HepG2 (cell line): ENCODE data around the gene CISTR. TPM values are rescaled to one million over a fixed set of nuclear protein-coding genes. Genes with fewer than 3 reads are reported as not detected.

Experiments
- ATAC-seq: fragments of 200-7000 bp; cut with Tn5 transposase; 3 replicates; pipeline ENCODE4 v1.9.1; 2020; ENCODE audit warnings: mild to moderate bottlenecking, moderate library complexity
- BruUV-seq: library from RNA; stranded (reverse); fragments of 400-500 nt; replicated peaks from 2 replicates; lab custom pipeline; 2021; lab: Mats Ljungman, UMichigan
- CTCF ChIA-PET: fragments of 300-600 bp; formaldehyde crosslinking; extraction: SDS; loops from one replicate; lab custom pipeline; 2021; ENCODE audit warnings: low total read pairs, inconsistent platforms, low intra/inter-chr PET ratio; lab: Yijun Ruan, JAX
- POLR2A ChIA-PET: fragments of 350-600 bp; sonication (Branson Sonifier 250); formaldehyde crosslinking; loops from one replicate; lab custom pipeline; 2020; ENCODE audit warnings: antibody characterized with exemption, inconsistent platforms; lab: Yijun Ruan, JAX
- DNase-seq: peaks from one replicate; pipeline ENCODE4 v3.0.0-alpha.2; 2015; ENCODE audit warnings: low spot score
- FAIRE-seq: peaks from 3 replicates; lab custom pipeline; 2011; peaks lifted over from hg19 to GRCh38; lab: Jason Lieb, UNC
- H2AFZ ChIP-seq: one replicate; pipeline ENCODE4 v1.6.1; 2011; ENCODE audit warnings: low read length, inconsistent platforms
- H3K27ac ChIP-seq: fragments of 300-600 bp; 3 replicates; pipeline ENCODE4 v1.8.0; 2011; ENCODE audit warnings: mixed run types, mild to moderate bottlenecking, mixed read lengths, low read length, inconsistent platforms; ENCODE audit not compliant: insufficient read depth; ENCODE audit errors: extremely low read length
- H3K27me3 ChIP-seq, 2 experiments: fragments of 200-600 bp in 1 of 2; 2 replicates in 1 of 2; 3 replicates in 1 of 2; pipeline versions ENCODE4 v1.6.0 to v1.8.0; 2011; ENCODE audit warnings: low read length in 2 of 2, mild to moderate bottlenecking in 2 of 2, moderate library complexity in 2 of 2, inconsistent platforms in 1 of 2; ENCODE audit not compliant: insufficient read depth in 2 of 2, control insufficient read depth in 1 of 2
- H3K36me3 ChIP-seq, 2 experiments: fragments of 200-600 bp in 1 of 2; replicated peaks in 1 of 2; 2 replicates in 1 of 2; 3 replicates in 1 of 2; pipeline versions ENCODE4 v1.5.1 to v1.8.0; 2011; ENCODE audit warnings: low read length in 2 of 2, inconsistent platforms in 1 of 2; ENCODE audit not compliant: insufficient read depth in 2 of 2, control insufficient read depth in 1 of 2
- H3K4me1 ChIP-seq: 2 replicates; pipeline ENCODE4 v1.5.1; 2012; ENCODE audit warnings: low read length, inconsistent platforms; ENCODE audit not compliant: insufficient read depth
- H3K4me2 ChIP-seq: 2 replicates; pipeline ENCODE4 v1.6.0; 2011; ENCODE audit warnings: low read depth, low read length, inconsistent platforms
- H3K4me3 ChIP-seq, 3 experiments: fragments of 200-600 bp in 1 of 3; sonication (generic), shearing (Covaris generic) in 1 of 3; replicated peaks in 1 of 3; 2 replicates each; pipeline ENCODE4 v1.5.1; 2011 to 2016; ENCODE audit warnings: low read length in 3 of 3, inconsistent platforms in 2 of 3, low read depth in 2 of 3, mild to moderate bottlenecking in 2 of 3, control low read depth in 1 of 3, mixed read lengths in 1 of 3; ENCODE audit not compliant: insufficient read depth in 1 of 3
- H3K79me2 ChIP-seq: one replicate; pipeline ENCODE4 v1.6.1; 2011; ENCODE audit warnings: low read length, inconsistent platforms; ENCODE audit not compliant: insufficient read depth
- H3K9ac ChIP-seq: 2 replicates; pipeline ENCODE4 v1.6.0; 2011; ENCODE audit warnings: mild to moderate bottlenecking, low read depth, low read length, inconsistent platforms; ENCODE audit not compliant: insufficient read depth
- H3K9me3 ChIP-seq: 2 replicates; pipeline ENCODE4 v1.5.1; 2012; ENCODE audit warnings: mild to moderate bottlenecking, low read length
- H4K20me1 ChIP-seq: 2 replicates; pipeline ENCODE4 v1.6.0; 2011; ENCODE audit warnings: inconsistent platforms, mild to moderate bottlenecking, low read length, moderate library complexity; ENCODE audit not compliant: insufficient read depth
- GABPB1 ChIP-seq: IDR thresholded peaks from 2 replicates; pipeline ENCODE4 v1.6.1; 2016; ENCODE audit warnings: mild to moderate bottlenecking, missing genetic modification reagents, moderate library complexity, missing compliant biosample characterization
- HNF1B ChIP-seq: sonication (generic); formaldehyde crosslinking; IDR thresholded peaks from 2 replicates; pipeline ENCODE4 v1.5.1; 2020; ENCODE audit warnings: mild to moderate bottlenecking, moderate library complexity, missing genetic modification reagents
- HOXA3 ChIP-seq: sonication (generic); formaldehyde crosslinking; IDR thresholded peaks from 2 replicates; pipeline ENCODE4 v1.5.0; 2020; ENCODE audit warnings: missing genetic modification reagents
- KDM5B ChIP-seq: sonication (generic); formaldehyde crosslinking; IDR thresholded peaks from 2 replicates; pipeline ENCODE4 v1.4.0; 2020; ENCODE audit warnings: missing genetic modification reagents, mild to moderate bottlenecking, borderline replicate concordance
- MED1 ChIP-seq: sonication (generic); formaldehyde crosslinking; IDR thresholded peaks from 2 replicates; pipeline ENCODE4 v1.4.0; 2020; ENCODE audit warnings: missing genetic modification reagents
- NPAS2 ChIP-seq: sonication (generic); formaldehyde crosslinking; IDR thresholded peaks from 2 replicates; pipeline ENCODE4 v1.8.0; 2022; ENCODE audit warnings: mild to moderate bottlenecking, missing genetic modification reagents, borderline replicate concordance
- SP4 ChIP-seq: sonication (generic); formaldehyde crosslinking; IDR thresholded peaks from 2 replicates; pipeline ENCODE4 v1.8.1; 2023; ENCODE audit warnings: mild to moderate bottlenecking, missing genetic modification reagents
- ZNF138 ChIP-seq: sonication (generic); formaldehyde crosslinking; IDR thresholded peaks from 2 replicates; pipeline ENCODE4 v1.5.0; 2020; ENCODE audit warnings: mild to moderate bottlenecking, low read depth, missing genetic modification reagents
- ZNF333 ChIP-seq: sonication (generic); formaldehyde crosslinking; IDR thresholded peaks from 2 replicates; pipeline ENCODE4 v1.4.0; 2020; ENCODE audit warnings: mild to moderate bottlenecking, missing genetic modification reagents, borderline replicate concordance
- ZNF883 ChIP-seq: sonication (generic); formaldehyde crosslinking; IDR thresholded peaks from 2 replicates; pipeline ENCODE4 v1.5.1; 2020; ENCODE audit warnings: mild to moderate bottlenecking, missing genetic modification reagents; ENCODE audit errors: not compliant biosample characterization
- ZSCAN12 ChIP-seq: sonication (generic); formaldehyde crosslinking; IDR thresholded peaks from 2 replicates; pipeline ENCODE4 v1.9.0; 2021; ENCODE audit warnings: mild to moderate bottlenecking, missing genetic modification reagents
- WGBS: methylation state at CpG from one replicate; pipeline ENCODE4 v1.1.6; 2017; ENCODE audit warnings: low lambda C conversion rate; 5-methylcytosine and 5-hydroxymethylcytosine counted together
- in situ Hi-C: cut with HindIII; loops from 2 replicates; pipeline ENCODE4 v1.10.0; 2017; ENCODE audit warnings: low pct_unique_long_range_greater_than_20kb; ENCODE audit not compliant: extremely low pct_ligation_motif_present
- intact Hi-C: fragments of 100-400 bp; cut with micrococcal nuclease; formaldehyde crosslinking; loops from one replicate; pipeline ENCODE4 v1.10.0; 2022; ENCODE audit not compliant: unreplicated experiment
- polyA plus RNA-seq, 8 experiments: library from polyadenylated mRNA; depleted of rRNA in 3 of 8; stranded (reverse) in 7 of 8; unstranded in 1 of 8; fragments of >200 nt; fragmentation: Illumina TruSeq in 4 of 8; extraction: Trizol in 4 of 8; gene quantifications; 2 replicates each; pipeline versions ENCODE4 v1.2.1 to v1.2.3, GENCODE V29; 2011 to 2016; ENCODE audit warnings: low read depth in 4 of 8, missing spikeins in 1 of 8, mixed read lengths in 1 of 8; ENCODE audit not compliant: insufficient read depth in 1 of 8
- total RNA-seq, 5 experiments: library from RNA; depleted of rRNA; stranded (reverse); fragments of >200 nt; fragmentation: Illumina TruSeq; extraction: Trizol; gene quantifications; 2 replicates each; pipeline ENCODE4 v1.2.3, GENCODE V29; 2016; ENCODE audit warnings: low read depth in 1 of 5
- TF ChIP-seq, protein P1 (sequence below), 2 experiments: sonication (generic) in 1 of 2; formaldehyde crosslinking in 1 of 2; IDR thresholded peaks; 2 replicates each; pipeline versions ENCODE4 v1.4.0 to v1.6.1; 2018 to 2020; ENCODE audit warnings: missing genetic modification reagents in 2 of 2, borderline replicate concordance in 1 of 2, low read depth in 1 of 2, mild to moderate bottlenecking in 1 of 2, missing biosample characterization in 1 of 2

The CISTR gene
- total and polyA plus RNA-seq, 2 of the 13 experiments (the other 11 are each of a cell fraction or from before 2014, with no cell fraction given) = not detected

GRCh38 chr12:53758081-53758729 lies 6.4 kb upstream of the CISTR start:
- in situ Hi-C loops (loop anchor here (10.0 kb wide), 1 partner anchor 457 kb away; no protein-coding TSS in a partner anchor), intact Hi-C loops (no loop called here)
- H3K4me2 ChIP-seq = no peak overlapping the region
- H3K27ac ChIP-seq = no peak overlapping the region
- peaks cover 9% of the 10 kb centered on the region; the same call in 1 of the 2 replicates for H3K4me1 ChIP-seq
- WGBS = 23% methylated on average over 7 of the region's 7 CpGs
- no peak overlapping the region for H3K4me3 ChIP-seq
- ChIA-PET POLR2A (no interaction called here), CTCF (no interaction called here)
- no peaks in the 10 kb centered on the region for H3K79me2 ChIP-seq
- H2AFZ ChIP-seq = no peak overlapping the region
- H3K36me3 ChIP-seq = no peaks in the 10 kb centered on the region
- H3K27me3 ChIP-seq = peaks cover 2 to 84% of the 10 kb centered on the region in 2 experiments; a peak in 4 of 5 replicates
- BruUV-seq = no TSS peak
- H3K9ac ChIP-seq = no peak overlapping the region
- FAIRE-seq (no peak), DNase-seq (no peak), ATAC-seq (no peak)
- no peaks in the 10 kb centered on the region for H3K9me3 ChIP-seq
- H4K20me1 ChIP-seq = no peaks in the 10 kb centered on the region
- no peak for TF ChIP-seq ZNF138 (CRISPR knock-in tag)
- no peak for TF ChIP-seq SP4 (CRISPR knock-in tag)
- no peak for TF ChIP-seq ZSCAN12 (CRISPR knock-in tag)

DNA sequence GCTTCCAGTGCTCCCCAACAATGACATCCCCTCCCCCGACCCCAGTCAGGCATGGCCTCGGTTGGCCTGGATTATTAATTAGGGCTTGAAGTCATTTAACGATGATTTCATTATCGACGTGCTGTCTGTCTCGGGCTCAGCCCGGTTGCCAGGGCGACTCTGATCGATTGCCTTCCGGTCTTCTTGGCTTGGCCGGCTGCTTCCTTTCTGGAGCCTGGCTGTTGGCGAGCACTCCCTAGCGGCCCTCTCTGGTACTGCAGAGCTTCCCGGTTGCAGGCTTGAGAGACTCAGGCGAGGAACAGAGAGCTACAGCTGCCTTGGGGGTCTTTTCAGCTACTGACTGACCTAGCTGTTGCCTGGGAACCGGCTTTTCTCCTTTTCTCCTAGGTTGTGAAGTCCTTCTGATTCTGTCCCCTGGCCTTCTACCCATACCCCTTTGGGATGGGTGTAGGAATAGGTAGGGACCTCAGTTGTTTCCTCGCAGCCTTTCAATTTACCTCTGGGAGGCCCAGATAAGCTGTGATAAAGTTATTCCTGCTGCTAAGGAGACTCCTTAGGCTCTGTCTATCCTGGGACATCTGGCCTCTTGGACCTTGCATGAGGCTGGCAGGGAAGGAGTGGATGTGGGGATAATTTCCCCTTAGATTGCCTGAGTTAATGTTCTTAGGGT lies 5.5 kb upstream of the CISTR start:
- POLR2A ChIA-PET = interaction anchor here (0.7 kb wide), 1 partner anchor 523 kb away, joined by 3 read pairs; no protein-coding TSS in a partner anchor
- H2AFZ ChIP-seq = no peak overlapping the region
- H3K9me3 ChIP-seq = no peaks in the 10 kb centered on the region
- peak; percentile 50 for FAIRE-seq
- H3K4me2 ChIP-seq = peak overlapping the region; percentile 47
- peak; percentile 44 for DNase-seq
- H3K27ac ChIP-seq = no peak overlapping the region
- CTCF ChIA-PET = interaction anchor here (0.7 to 1.7 kb wide), 4 partner anchors 10 to 204 kb away, joined by 3 to 6 read pairs (median 3); no protein-coding TSS in a partner anchor
- in situ Hi-C loops = loop anchor here (10.0 kb wide), 1 partner anchor 458 kb away; no protein-coding TSS in a partner anchor
- peaks cover 9% of the 10 kb centered on the region; the same call in 1 of the 2 replicates for H3K4me1 ChIP-seq
- H4K20me1 ChIP-seq = no peaks in the 10 kb centered on the region
- WGBS = 13% methylated on average over 17 of the region's 17 CpGs
- no peaks in the 10 kb centered on the region for H3K36me3 ChIP-seq
- H3K27me3 ChIP-seq = peaks cover 2 to 86% of the 10 kb centered on the region in 2 experiments; a peak in 4 of 5 replicates
- H3K4me3 ChIP-seq = no peak overlapping the region
- intact Hi-C loops = no loop called here
- peak; percentile 77 for ATAC-seq
- H3K9ac ChIP-seq = no peak overlapping the region
- BruUV-seq = no TSS peak
- no peaks in the 10 kb centered on the region for H3K79me2 ChIP-seq
- 0 out of 2 replicates have a peak, but pooled peaks have one; percentile 13 for TF ChIP-seq MED1 (CRISPR knock-in tag)
- TF ChIP-seq NPAS2 (CRISPR knock-in tag) = no peak
- TF ChIP-seq GABPB1 (CRISPR knock-in tag) = peak; percentile 59
- peak; percentile 26; the same call in 1 of the 2 replicates for TF ChIP-seq HOXA3 (CRISPR knock-in tag)
- TF ChIP-seq ZNF883 (CRISPR knock-in tag) = peak; percentile 25
- 0 out of 2 replicates have a peak, but pooled peaks have one; percentile 30 for TF ChIP-seq HNF1B (CRISPR knock-in tag)
- TF ChIP-seq KDM5B (CRISPR knock-in tag) = no peak
- TF ChIP-seq ZNF333 (CRISPR knock-in tag) = no peak
- TF ChIP-seq, protein P1, sequence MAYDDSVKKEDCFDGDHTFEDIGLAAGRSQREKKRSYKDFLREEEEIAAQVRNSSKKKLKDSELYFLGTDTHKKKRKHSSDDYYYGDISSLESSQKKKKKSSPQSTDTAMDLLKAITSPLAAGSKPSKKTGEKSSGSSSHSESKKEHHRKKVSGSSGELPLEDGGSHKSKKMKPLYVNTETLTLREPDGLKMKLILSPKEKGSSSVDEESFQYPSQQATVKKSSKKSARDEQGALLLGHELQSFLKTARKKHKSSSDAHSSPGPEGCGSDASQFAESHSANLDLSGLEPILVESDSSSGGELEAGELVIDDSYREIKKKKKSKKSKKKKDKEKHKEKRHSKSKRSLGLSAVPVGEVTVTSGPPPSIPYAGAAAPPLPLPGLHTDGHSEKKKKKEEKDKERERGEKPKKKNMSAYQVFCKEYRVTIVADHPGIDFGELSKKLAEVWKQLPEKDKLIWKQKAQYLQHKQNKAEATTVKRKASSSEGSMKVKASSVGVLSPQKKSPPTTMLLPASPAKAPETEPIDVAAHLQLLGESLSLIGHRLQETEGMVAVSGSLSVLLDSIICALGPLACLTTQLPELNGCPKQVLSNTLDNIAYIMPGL (CRISPR knock-in tag; IDR thresholded peaks at IDR 0.05; ENCODE audit: borderline replicate concordance in 1 of 2, low read depth in 1 of 2) = peak in 1 of 2 experiments; percentile 40; a peak in 1 of 4 replicates
